GM21825 (cell line): ENCODE results near the gene PUM1.
"Not testable (repeated sequence)": the region's sequence is repeated elsewhere in the genome, so short reads cannot be mapped to it uniquely, and the experiment has no call there.

ENCODE experiments used
- ATAC-seq: cut with Tn5 transposase; IDR thresholded peaks from one replicate; pipeline ENCODE4 v1.9.1; 2021; ENCODE audit warnings: mild to moderate bottlenecking, moderate library complexity; ENCODE audit not compliant: unreplicated experiment

Gene PUM1

GRCh38 chr1:31063631-31064030 is 1.9 kb downstream of the PUM1 start:
- no peak for ATAC-seq

- ATAC-seq: no peak
Observed at GRCh38 chr1:31062867-31063380, 2.6 kb downstream of the PUM1 start.

- not testable (repeated sequence) for ATAC-seq
Observed at GRCh38 chr1:31062162-31062866, 3.2 kb downstream of the PUM1 start.

GRCh38 chr1:31058012-31058411 is 7.5 kb downstream of the PUM1 start:
- ATAC-seq: no peak

GRCh38 chr1:31055953-31056352 is 9.6 kb downstream of the PUM1 start:
- ATAC-seq: no peak

GRCh38 chr1:31055501-31055900 is 10.0 kb downstream of the PUM1 start:
- no peak for ATAC-seq

- ATAC-seq: no peak
Observed at GRCh38 chr1:31054958-31055481, 10.5 kb downstream of the PUM1 start.

- ATAC-seq: no peak
Observed at GRCh38 chr1:31054349-31054748, 11.2 kb downstream of the PUM1 start.

- not testable (repeated sequence) for ATAC-seq
Observed at GRCh38 chr1:31052613-31053012, 12.9 kb downstream of the PUM1 start.

GRCh38 chr1:31051611-31052010 is 13.9 kb downstream of the PUM1 start:
- no peak for ATAC-seq

- ATAC-seq: not testable (repeated sequence)
Observed at GRCh38 chr1:31047507-31047906, 18.0 kb downstream of the PUM1 start.

GRCh38 chr1:31043631-31044030 is 21.9 kb downstream of the PUM1 start:
- no peak for ATAC-seq

GRCh38 chr1:31042656-31043055 is 22.9 kb downstream of the PUM1 start:
- ATAC-seq: no peak

- ATAC-seq: no peak
Observed at GRCh38 chr1:31041529-31041928, 24.0 kb downstream of the PUM1 start.

GRCh38 chr1:31040038-31040437 is 25.5 kb downstream of the PUM1 start:
- no peak for ATAC-seq

- not testable (repeated sequence) for ATAC-seq
Observed at GRCh38 chr1:31038935-31039334, 26.6 kb downstream of the PUM1 start.

GRCh38 chr1:31038360-31038759 is 27.2 kb downstream of the PUM1 start:
- no peak for ATAC-seq

GRCh38 chr1:31036749-31037500 is 28.6 kb downstream of the PUM1 start:
- ATAC-seq: no peak

- ATAC-seq: no peak
Observed at GRCh38 chr1:31033598-31033997, 31.9 kb downstream of the PUM1 start.

GRCh38 chr1:31032266-31032665 is 33.3 kb downstream of the PUM1 start:
- no peak for ATAC-seq

- ATAC-seq: no peak
Observed at GRCh38 chr1:31031330-31032143, 34.0 kb downstream of the PUM1 start.
